HFF-Myc (cell line): ENCODE results near the gene NTM.

Source experiments
- DNase-seq: peaks from one replicate; pipeline ENCODE4 v3.0.0-alpha.2; 2011; ENCODE audit warnings: low read depth; ENCODE audit errors: extremely low read depth
- H3K4me3 ChIP-seq: replicated peaks from 2 replicates; pipeline ENCODE4 v1.5.1; 2011; ENCODE audit warnings: low read depth, mild to moderate bottlenecking, control low read depth, low read length
- CTCF ChIP-seq: IDR thresholded peaks from 2 replicates; pipeline ENCODE4 v1.5.1; 2012; ENCODE audit warnings: mild to moderate bottlenecking, low read depth, low read length, control low read depth; ENCODE audit errors: missing control alignments

Gene NTM

GRCh38 chr11:131845255-131845654 lies 474.8 kb downstream of the NTM start:
- no peak overlapping the region for H3K4me3 ChIP-seq
- DNase-seq: no peak
- no peak for TF ChIP-seq CTCF

GRCh38 chr11:131849485-131849884 lies 479.1 kb downstream of the NTM start:
- H3K4me3 ChIP-seq: no peak overlapping the region
- no peak for DNase-seq
- no peak for TF ChIP-seq CTCF

GRCh38 chr11:131850507-131850906 lies 480.1 kb downstream of the NTM start:
- DNase-seq: no peak
- no peak overlapping the region for H3K4me3 ChIP-seq
- no peak for TF ChIP-seq CTCF

- DNase-seq: no peak
- H3K4me3 ChIP-seq: no peak overlapping the region
- TF ChIP-seq CTCF: no peak
Measured at GRCh38 chr11:131851964-131852755, 481.7 kb downstream of the NTM start.

GRCh38 chr11:131852757-131853156 lies 482.3 kb downstream of the NTM start:
- no peak for TF ChIP-seq CTCF
- no peak overlapping the region for H3K4me3 ChIP-seq
- DNase-seq: no peak

- no peak overlapping the region for H3K4me3 ChIP-seq
- TF ChIP-seq CTCF: no peak
- no peak for DNase-seq
Measured at GRCh38 chr11:131854391-131854790, 484.0 kb downstream of the NTM start.

GRCh38 chr11:131855320-131855719 lies 484.9 kb downstream of the NTM start:
- no peak for DNase-seq
- no peak overlapping the region for H3K4me3 ChIP-seq
- no peak for TF ChIP-seq CTCF
